Calu3 (cell line): ENCODE data around the gene GRB10. TPM values are rescaled to one million over a fixed set of nuclear protein-coding genes. Genes with fewer than 3 reads are reported as not detected.

ENCODE experiments used
- BruUV-seq: library from RNA; stranded (reverse); fragments of 400-500 nt; replicated peaks from 2 replicates; lab custom pipeline; 2021; lab: Mats Ljungman, UMichigan
- CTCF ChIA-PET: fragments of 300-600 bp; sonication (Branson Sonifier 250); formaldehyde crosslinking; loops from one replicate; lab custom pipeline; 2022; ENCODE audit warnings: antibody characterized with exemption; lab: Charles Lee
- DNase-seq: peaks from one replicate; pipeline ENCODE4 v3.0.0; 2022
- H3K27ac Mint-ChIP-seq: one replicate; pipeline ENCODE4 v1.8.0; 2022; ENCODE audit warnings: mixed read lengths; ENCODE audit not compliant: unreplicated experiment
- H3K27me3 Mint-ChIP-seq: one replicate; pipeline ENCODE4 v1.8.0; 2022; ENCODE audit warnings: mixed read lengths; ENCODE audit not compliant: unreplicated experiment
- H3K36me3 Mint-ChIP-seq: one replicate; pipeline ENCODE4 v1.8.0; 2022; ENCODE audit warnings: mild to moderate bottlenecking, moderate library complexity, mixed read lengths; ENCODE audit not compliant: insufficient read depth, unreplicated experiment
- H3K4me1 Mint-ChIP-seq: one replicate; pipeline ENCODE4 v1.8.0; 2022; ENCODE audit warnings: mild to moderate bottlenecking, low read depth, mixed read lengths; ENCODE audit not compliant: unreplicated experiment
- H3K4me3 Mint-ChIP-seq: one replicate; pipeline ENCODE4 v1.8.0; 2022; ENCODE audit warnings: mild to moderate bottlenecking, low read depth, moderate library complexity, mixed read lengths; ENCODE audit not compliant: unreplicated experiment
- H3K9me3 Mint-ChIP-seq: one replicate; pipeline ENCODE4 v1.8.0; 2022; ENCODE audit warnings: low read depth, mixed read lengths; ENCODE audit not compliant: unreplicated experiment
- intact Hi-C: fragments of 100-400 bp; cut with micrococcal nuclease; formaldehyde crosslinking; loops from one replicate; pipeline ENCODE4 v1.10.0; 2022; ENCODE audit not compliant: unreplicated experiment
- total RNA-seq: library from RNA; stranded (reverse); gene quantifications from 2 replicates; pipeline ENCODE4 v1.2.3, GENCODE V29; 2022
- TF ChIP-seq, protein P1 (sequence below): fragments of 200-600 bp; IDR thresholded peaks from one replicate; pipeline ENCODE4 v1.8.0; 2022; ENCODE audit warnings: antibody characterized with exemption; ENCODE audit not compliant: unreplicated experiment

Gene GRB10
- total RNA-seq, 1 experiment from 2014 or later = 90.6 TPM

DNA sequence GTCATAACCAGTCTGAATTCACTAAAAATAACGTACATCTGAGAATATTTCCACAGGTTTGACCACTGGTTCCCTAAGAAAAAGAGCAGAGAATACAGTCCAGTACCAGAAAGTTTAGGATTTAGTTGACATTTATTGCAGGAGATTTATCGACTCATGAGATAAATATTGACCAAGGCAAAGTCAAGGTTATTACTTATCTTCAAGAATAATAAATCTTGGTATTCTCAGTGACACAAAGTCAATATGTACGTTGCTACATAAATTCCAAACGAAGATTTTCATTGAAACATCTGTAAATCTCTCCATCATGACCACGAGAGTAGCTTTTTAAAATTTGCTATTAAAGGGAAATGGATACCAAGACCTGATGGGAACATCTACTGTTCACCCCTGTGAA, 39.4 kb upstream of the GRB10 start:
- Mint-ChIP-seq H3K9me3 (no peaks in the 10 kb centered on the region), H3K36me3 (peaks cover 6% of the 10 kb centered on the region), H3K4me1 (peaks cover 46% of the 10 kb centered on the region), H3K4me3 (peak overlapping the region; percentile 44), H3K27me3 (no peaks in the 10 kb centered on the region), H3K27ac (peak overlapping the region; percentile 30)
- CTCF ChIA-PET = interaction anchor here (0.6 to 1.6 kb wide), 5 partner anchors 9 to 319 kb away, joined by 3 to 13 read pairs (median 4); no protein-coding TSS in a partner anchor
- TF ChIP-seq, protein P1, sequence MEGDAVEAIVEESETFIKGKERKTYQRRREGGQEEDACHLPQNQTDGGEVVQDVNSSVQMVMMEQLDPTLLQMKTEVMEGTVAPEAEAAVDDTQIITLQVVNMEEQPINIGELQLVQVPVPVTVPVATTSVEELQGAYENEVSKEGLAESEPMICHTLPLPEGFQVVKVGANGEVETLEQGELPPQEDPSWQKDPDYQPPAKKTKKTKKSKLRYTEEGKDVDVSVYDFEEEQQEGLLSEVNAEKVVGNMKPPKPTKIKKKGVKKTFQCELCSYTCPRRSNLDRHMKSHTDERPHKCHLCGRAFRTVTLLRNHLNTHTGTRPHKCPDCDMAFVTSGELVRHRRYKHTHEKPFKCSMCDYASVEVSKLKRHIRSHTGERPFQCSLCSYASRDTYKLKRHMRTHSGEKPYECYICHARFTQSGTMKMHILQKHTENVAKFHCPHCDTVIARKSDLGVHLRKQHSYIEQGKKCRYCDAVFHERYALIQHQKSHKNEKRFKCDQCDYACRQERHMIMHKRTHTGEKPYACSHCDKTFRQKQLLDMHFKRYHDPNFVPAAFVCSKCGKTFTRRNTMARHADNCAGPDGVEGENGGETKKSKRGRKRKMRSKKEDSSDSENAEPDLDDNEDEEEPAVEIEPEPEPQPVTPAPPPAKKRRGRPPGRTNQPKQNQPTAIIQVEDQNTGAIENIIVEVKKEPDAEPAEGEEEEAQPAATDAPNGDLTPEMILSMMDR = no peak
- intact Hi-C loops = no loop called here
- BruUV-seq = no TSS peak
- no peak for DNase-seq

DNA sequence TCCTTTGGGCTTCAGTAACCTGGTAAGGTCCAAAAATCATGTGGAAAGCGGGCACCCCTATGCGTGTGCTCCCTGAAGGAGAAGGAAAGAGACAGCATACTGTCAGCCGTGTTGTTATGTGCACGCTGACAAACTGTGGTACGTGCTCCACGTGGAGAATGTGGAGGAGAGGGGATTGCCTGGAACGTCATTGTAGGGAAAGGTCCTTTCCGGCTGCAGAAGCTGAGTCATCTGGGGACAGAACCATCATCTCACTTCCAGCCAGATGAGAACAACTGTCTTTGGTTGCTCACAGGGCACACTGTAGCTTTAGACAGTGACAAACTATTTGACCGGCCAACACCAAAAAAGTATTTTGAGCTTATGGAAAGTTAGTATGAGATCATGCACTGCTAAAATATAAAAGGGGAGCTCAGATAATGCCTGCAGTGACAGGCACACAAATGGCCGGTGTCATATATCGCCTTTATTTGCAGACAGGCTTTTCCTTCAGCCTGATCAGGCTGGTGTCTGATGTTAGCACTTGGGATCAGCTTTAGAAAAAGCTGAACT, 38.8 kb upstream of the GRB10 start:
- TF ChIP-seq, protein P1 = no peak
- peak overlapping the region; percentile 44 for H3K4me3 Mint-ChIP-seq
- peak; percentile 55 for DNase-seq

DNA sequence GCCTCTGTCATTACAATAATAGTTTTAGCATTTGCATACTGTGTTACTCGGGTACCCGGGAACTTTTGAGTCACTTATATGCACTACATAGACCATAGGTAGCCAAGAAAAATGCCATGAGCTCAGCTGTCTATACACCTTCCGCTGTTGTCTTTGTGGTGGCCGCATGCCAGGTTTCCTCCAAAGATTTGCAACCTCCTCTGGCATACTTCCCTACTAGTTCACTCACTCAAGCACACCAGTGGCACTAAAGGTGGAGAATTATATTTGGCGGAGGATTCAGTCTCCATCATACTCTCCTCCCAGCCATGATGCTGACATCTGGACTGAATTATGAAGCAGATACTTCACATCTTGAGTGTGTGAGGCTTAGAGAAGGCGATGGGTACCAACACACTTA, 35.6 kb upstream of the GRB10 start:
- peaks cover 3% of the 10 kb centered on the region for H3K9me3 Mint-ChIP-seq
- CTCF ChIA-PET = no interaction called here
- H3K4me1 Mint-ChIP-seq = peaks cover 21% of the 10 kb centered on the region
- intact Hi-C loops = no loop called here
- TF ChIP-seq, protein P1 = no peak
- no TSS peak for BruUV-seq
- no peaks in the 10 kb centered on the region for H3K36me3 Mint-ChIP-seq
- no peak overlapping the region for H3K4me3 Mint-ChIP-seq
- no peak overlapping the region for H3K27ac Mint-ChIP-seq
- DNase-seq = no peak
- H3K27me3 Mint-ChIP-seq = no peaks in the 10 kb centered on the region

More for the DNA sequence above, 38.8 kb upstream of the GRB10 start:
- Mint-ChIP-seq H3K36me3 (peaks cover under 1% of the 10 kb centered on the region), H3K27ac (peak overlapping the region; percentile 30), H3K9me3 (peaks cover 3% of the 10 kb centered on the region), H3K4me1 (peaks cover 40% of the 10 kb centered on the region), H3K27me3 (no peaks in the 10 kb centered on the region)
- BruUV-seq = no TSS peak
- intact Hi-C loops = no loop called here
- CTCF ChIA-PET = interaction anchor here (0.7 to 1.6 kb wide), 8 partner anchors 9 to 224 kb away, joined by 3 to 13 read pairs (median 4); no protein-coding TSS in a partner anchor

DNA sequence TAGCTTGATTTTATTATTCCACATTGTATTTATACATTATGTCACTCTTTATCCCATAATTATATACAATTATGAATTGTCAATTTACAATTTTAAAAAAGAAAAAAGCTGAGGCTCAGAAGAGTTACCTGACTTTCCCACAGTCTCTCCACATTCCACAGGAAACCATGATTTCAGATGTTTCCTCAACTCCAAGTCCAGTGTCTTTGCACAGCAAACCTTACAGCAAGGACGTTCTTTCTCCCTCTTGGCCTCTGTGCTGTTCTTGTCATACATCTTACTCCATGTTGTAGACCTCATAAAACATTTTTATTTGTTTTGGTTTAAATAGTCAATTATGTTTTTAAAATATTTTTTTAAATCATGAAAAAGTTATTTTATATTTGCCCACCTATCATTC, 34.9 kb upstream of the GRB10 start:
- CTCF ChIA-PET = no interaction called here
- Mint-ChIP-seq H3K27me3 (no peaks in the 10 kb centered on the region), H3K4me1 (peaks cover 27% of the 10 kb centered on the region), H3K4me3 (no peak overlapping the region), H3K27ac (no peak overlapping the region), H3K9me3 (peaks cover 3% of the 10 kb centered on the region), H3K36me3 (no peaks in the 10 kb centered on the region)
- DNase-seq = no peak
- no TSS peak for BruUV-seq
- intact Hi-C loops = no loop called here
- TF ChIP-seq, protein P1 = no peak
